Measurements from ENCODE around the gene PRR9. TPM values are rescaled to one million over a fixed set of nuclear protein-coding genes. Genes with fewer than 3 reads are reported as not detected.

The PRR9 gene
- total RNA-seq, 4 donors from 2014 or later, result not detected

- TF ChIP-seq POLR2A (IDR thresholded peaks at IDR 0.05), result no peak
- TF ChIP-seq, protein P1, sequence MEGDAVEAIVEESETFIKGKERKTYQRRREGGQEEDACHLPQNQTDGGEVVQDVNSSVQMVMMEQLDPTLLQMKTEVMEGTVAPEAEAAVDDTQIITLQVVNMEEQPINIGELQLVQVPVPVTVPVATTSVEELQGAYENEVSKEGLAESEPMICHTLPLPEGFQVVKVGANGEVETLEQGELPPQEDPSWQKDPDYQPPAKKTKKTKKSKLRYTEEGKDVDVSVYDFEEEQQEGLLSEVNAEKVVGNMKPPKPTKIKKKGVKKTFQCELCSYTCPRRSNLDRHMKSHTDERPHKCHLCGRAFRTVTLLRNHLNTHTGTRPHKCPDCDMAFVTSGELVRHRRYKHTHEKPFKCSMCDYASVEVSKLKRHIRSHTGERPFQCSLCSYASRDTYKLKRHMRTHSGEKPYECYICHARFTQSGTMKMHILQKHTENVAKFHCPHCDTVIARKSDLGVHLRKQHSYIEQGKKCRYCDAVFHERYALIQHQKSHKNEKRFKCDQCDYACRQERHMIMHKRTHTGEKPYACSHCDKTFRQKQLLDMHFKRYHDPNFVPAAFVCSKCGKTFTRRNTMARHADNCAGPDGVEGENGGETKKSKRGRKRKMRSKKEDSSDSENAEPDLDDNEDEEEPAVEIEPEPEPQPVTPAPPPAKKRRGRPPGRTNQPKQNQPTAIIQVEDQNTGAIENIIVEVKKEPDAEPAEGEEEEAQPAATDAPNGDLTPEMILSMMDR (IDR thresholded peaks at IDR 0.05), result no peak
- H3K27ac ChIP-seq, result no peak overlapping the region
- WGBS, 2 donors, result 77 to 85% methylated on average over 2 of the region's 2 CpGs
- no peaks in the 10 kb centered on the region for H3K36me3 ChIP-seq
- H3K27me3 ChIP-seq, result no peaks in the 10 kb centered on the region
- H3K9me3 ChIP-seq, result no peaks in the 10 kb centered on the region
- DNase-seq, result no peak
- no peak overlapping the region for H3K4me3 ChIP-seq (replicated peaks in 1 of 3)
- H3K4me1 ChIP-seq, result no peaks in the 10 kb centered on the region
- intact Hi-C loops (cut with DNase I), result no loop called here
These were observed 29.4 kb downstream of the PRR9 start for GRCh38 chr1:153246825-153247224.

- H3K4me3 ChIP-seq (replicated peaks in 1 of 3), result no peak overlapping the region
These were observed 30.9 kb downstream of the PRR9 start for GRCh38 chr1:153248176-153248879.

DNA sequence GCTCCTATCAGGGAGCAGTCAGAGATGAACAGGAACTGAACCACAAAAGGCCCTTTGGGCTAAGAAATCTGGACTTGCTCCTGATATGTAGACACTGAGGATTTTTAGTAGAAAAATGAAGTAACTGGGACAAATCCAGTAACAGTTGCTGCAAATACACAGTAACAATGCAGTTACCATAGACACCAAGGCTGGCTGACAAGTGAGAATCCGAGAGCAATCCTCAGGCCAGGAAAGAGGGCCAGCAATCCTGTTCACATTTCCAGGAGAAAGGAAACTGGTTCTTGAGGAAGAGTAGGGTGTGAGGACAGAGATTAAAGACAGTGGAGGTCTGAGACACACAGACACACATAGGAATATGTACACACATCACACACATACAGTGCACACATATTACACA lies 32.8 kb downstream of the PRR9 start:
- no peaks in the 10 kb centered on the region for H3K27me3 ChIP-seq
- H3K27ac ChIP-seq, result no peak overlapping the region
- WGBS, 2 donors, result 58 to 63% methylated on average over 1 of the region's 1 CpG
- TF ChIP-seq POLR2A (IDR thresholded peaks at IDR 0.05), result no peak
- TF ChIP-seq, protein P1 (IDR thresholded peaks at IDR 0.05), result no peak
- no peak overlapping the region for H3K4me3 ChIP-seq (replicated peaks in 1 of 3)
- intact Hi-C loops (cut with DNase I), result no loop called here
- H3K4me1 ChIP-seq, result no peaks in the 10 kb centered on the region
- no peak for DNase-seq
- H3K9me3 ChIP-seq, result no peaks in the 10 kb centered on the region
- no peaks in the 10 kb centered on the region for H3K36me3 ChIP-seq

More at GRCh38 chr1:153248176-153248879, 30.9 kb downstream of the PRR9 start:
- intact Hi-C loops (cut with DNase I), result no loop called here
- H3K9me3 ChIP-seq, result no peaks in the 10 kb centered on the region
- H3K27ac ChIP-seq, result no peak overlapping the region
- no peaks in the 10 kb centered on the region for H3K36me3 ChIP-seq
- no peaks in the 10 kb centered on the region for H3K27me3 ChIP-seq
- TF ChIP-seq, protein P1 (IDR thresholded peaks at IDR 0.05), result no peak
- TF ChIP-seq POLR2A (IDR thresholded peaks at IDR 0.05), result no peak
- whole genome bisulfite sequencing, 2 donors, result 56 to 69% methylated on average over 5 of the region's 5 CpGs
- H3K4me1 ChIP-seq, result no peaks in the 10 kb centered on the region
- no peak for DNase-seq

GRCh38 chr1:153251087-153251486 lies 33.7 kb downstream of the PRR9 start:
- H3K9me3 ChIP-seq, result no peaks in the 10 kb centered on the region
- 79 to 80% methylated on average over 2 of the region's 2 CpGs for WGBS, 2 donors
- H3K36me3 ChIP-seq, result no peaks in the 10 kb centered on the region

GRCh38 chr1:153251562-153251961 lies 34.2 kb downstream of the PRR9 start:
- Histone ChIP-seq H3K9me3 (no peaks in the 10 kb centered on the region), H3K27ac (no peak overlapping the region), H3K27me3 (no peaks in the 10 kb centered on the region), H3K4me1 (no peaks in the 10 kb centered on the region), H3K36me3 (no peaks in the 10 kb centered on the region), H3K4me3 (replicated peaks in 1 of 3) (no peak overlapping the region)
- 91 to 98% methylated on average over 3 of the region's 3 CpGs for WGBS, 2 donors
- no peak for TF ChIP-seq POLR2A (IDR thresholded peaks at IDR 0.05)
- TF ChIP-seq, protein P1 (IDR thresholded peaks at IDR 0.05), result no peak
- intact Hi-C loops (cut with DNase I), result no loop called here
- DNase-seq, result no peak

More at GRCh38 chr1:153251087-153251486, 33.7 kb downstream of the PRR9 start:
- no peaks in the 10 kb centered on the region for H3K4me1 ChIP-seq
- no peaks in the 10 kb centered on the region for H3K27me3 ChIP-seq
- intact Hi-C loops (cut with DNase I), result no loop called here
- no peak for DNase-seq
- H3K27ac ChIP-seq, result no peak overlapping the region
- TF ChIP-seq, protein P1 (IDR thresholded peaks at IDR 0.05), result no peak
- no peak for TF ChIP-seq POLR2A (IDR thresholded peaks at IDR 0.05)
- no peak overlapping the region for H3K4me3 ChIP-seq (replicated peaks in 1 of 3)
